GM12875 (cell line): ENCODE results near the gene INPP5A.

Source experiments
- H3K4me3 ChIP-seq: one replicate; pipeline ENCODE4 v1.5.1; 2011; ENCODE audit warnings: low read depth, low read length, control low read depth
- CTCF ChIP-seq: IDR thresholded peaks from 2 replicates; pipeline ENCODE4 v1.5.1; 2011; ENCODE audit warnings: low read depth, mild to moderate bottlenecking, control low read depth, inconsistent platforms, low read length, moderate library complexity, borderline replicate concordance; ENCODE audit not compliant: insufficient read depth

The INPP5A gene

GRCh38 chr10:132586739-132587138, 49.2 kb downstream of the INPP5A start:
- TF ChIP-seq CTCF = no peak
- H3K4me3 ChIP-seq = no peak overlapping the region

DNA sequence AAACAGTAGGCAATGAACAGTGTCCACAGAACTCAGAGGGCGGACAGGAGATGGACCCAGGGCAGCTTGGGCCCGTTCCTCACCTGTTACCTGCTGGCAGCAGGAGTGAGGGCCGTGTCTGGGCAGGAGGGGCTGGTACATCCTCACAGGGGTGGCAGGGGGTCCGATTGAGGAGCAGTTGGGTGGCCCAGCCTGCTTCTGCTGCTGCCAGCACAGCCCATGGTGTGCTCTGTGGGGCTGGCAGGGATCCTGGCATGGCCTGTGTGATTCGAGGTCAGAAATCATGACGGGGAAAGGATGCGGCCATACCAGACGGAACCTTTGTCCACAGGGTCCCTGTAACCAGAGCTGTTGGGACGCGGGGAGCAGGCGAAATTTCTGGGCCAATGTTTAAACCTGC, 49.6 kb downstream of the INPP5A start:
- no peak for TF ChIP-seq CTCF

GRCh38 chr10:132588301-132589013, 50.9 kb downstream of the INPP5A start:
- no peak for TF ChIP-seq CTCF
- H3K4me3 ChIP-seq = no peak overlapping the region

More for the DNA sequence above, 49.6 kb downstream of the INPP5A start:
- H3K4me3 ChIP-seq = no peak overlapping the region

DNA sequence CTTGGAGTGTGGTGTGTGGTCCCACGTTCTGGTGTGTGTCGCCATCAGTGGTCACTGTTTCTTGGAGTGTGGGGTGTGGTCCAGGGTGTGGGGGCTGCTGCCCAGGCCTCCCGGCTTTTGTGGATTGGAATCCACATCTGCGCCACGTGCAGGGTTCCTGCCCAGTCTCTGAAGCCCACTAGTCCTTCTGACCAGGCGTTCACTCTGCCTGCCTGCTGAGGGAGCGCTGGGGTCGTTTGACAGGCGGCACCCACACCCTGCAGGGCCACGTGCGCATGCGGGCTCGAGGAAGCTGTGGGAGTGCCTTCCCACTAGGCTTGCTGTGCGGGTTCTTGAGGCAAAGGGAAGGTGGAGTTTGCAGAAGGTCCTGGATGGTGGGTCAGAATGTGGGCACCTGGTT, 51.4 kb downstream of the INPP5A start:
- no peak for TF ChIP-seq CTCF

DNA sequence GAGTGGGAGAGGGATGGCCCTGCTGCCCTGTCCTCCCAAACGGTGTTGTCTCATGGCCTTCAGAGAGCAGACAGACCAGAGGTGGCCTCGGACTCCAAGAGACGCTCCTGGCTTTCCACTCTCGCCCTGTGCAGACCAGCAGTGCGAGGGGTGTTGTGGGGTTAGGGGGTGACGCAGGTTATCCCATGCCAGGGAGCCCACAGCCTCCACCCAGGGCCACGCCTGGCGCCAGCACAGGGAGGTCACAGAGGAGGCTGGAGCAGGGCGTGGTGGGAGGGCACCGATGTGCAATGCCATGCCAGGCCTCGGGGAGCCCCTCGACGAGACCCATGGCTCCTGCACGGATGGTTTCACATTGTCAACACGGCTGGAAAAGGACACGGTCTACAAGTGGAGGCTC, 52.1 kb downstream of the INPP5A start:
- H3K4me3 ChIP-seq = no peak overlapping the region
- no peak for TF ChIP-seq CTCF

More for the DNA sequence above, 51.4 kb downstream of the INPP5A start:
- no peak overlapping the region for H3K4me3 ChIP-seq

DNA sequence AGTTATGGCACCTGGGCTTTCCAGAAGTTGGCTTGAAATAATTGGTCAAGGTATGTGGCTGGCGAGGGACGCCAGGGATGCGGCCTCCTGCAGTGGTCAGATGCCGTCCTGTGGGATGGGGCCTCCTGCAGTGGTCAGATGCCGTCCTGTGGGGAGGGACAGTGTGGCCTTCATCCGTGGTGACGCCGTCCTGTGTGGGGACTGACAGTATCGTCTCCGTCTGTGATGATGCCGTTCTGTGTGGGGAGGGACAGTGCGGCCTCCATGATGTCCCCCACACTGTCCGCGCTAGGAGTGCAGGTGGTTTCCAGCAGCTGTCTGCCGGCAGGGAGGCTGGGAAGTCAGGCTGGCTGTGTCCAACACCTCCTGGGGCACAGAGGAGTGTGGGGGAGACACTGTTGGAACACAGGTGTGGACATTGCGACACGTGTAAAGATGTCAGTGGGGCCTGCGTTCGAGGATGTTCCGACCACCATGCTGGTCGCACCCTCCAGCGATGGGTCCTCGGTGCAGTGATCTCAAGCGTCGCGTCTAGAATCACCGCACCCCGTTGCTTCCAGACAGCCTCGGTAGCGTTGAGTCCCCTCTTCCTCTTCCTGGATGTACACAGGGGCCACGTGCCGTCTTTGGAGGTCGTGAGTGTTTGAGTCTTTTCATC, 52.6 kb downstream of the INPP5A start:
- no peak overlapping the region for H3K4me3 ChIP-seq
- no peak for TF ChIP-seq CTCF

- H3K4me3 ChIP-seq = no peak overlapping the region
- no peak for TF ChIP-seq CTCF
Observed at GRCh38 chr10:132590752-132591121, 53.1 kb downstream of the INPP5A start.
